Adrenal gland (tissue), 5 donors: ENCODE data around the gene CMTM5.

Experiments used
- CTCF ChIP-seq, 6 experiments: fragments of 450-650 bp in 4 of 6; fragments of 200-600 bp in 2 of 6; sonication (generic) in 1 of 6; IDR thresholded peaks; 1 replicate in 5 of 6; 2 replicates in 1 of 6; pipeline versions ENCODE4 v1.5.1 to v1.8.0; 2016 to 2021; ENCODE audit warnings: antibody characterized with exemption in 6 of 6, mild to moderate bottlenecking in 2 of 6, moderate library complexity in 1 of 6
- POLR2A ChIP-seq, 2 donors: fragments of 450-650 bp; IDR thresholded peaks; one replicate each; pipeline ENCODE4 v1.6.1; 2017; ENCODE audit warnings: antibody characterized with exemption in 2 of 2, mild to moderate bottlenecking in 2 of 2, moderate library complexity in 1 of 2
- donor health status: DM: no; HTN: no; CAD: no.

- TF ChIP-seq CTCF (IDR thresholded peaks at IDR 0.05) (no peak), POLR2A (IDR thresholded peaks at IDR 0.05) (no peak)
Observed at GRCh38 chr14:23376482-23377197, at the start of gene CMTM5.
